Measurements from ENCODE around the gene HOXB3. TPM values are rescaled to one million over a fixed set of nuclear protein-coding genes. Genes with fewer than 3 reads are reported as not detected.

Gene HOXB3
- total and polyA plus RNA-seq, 10 donors, result 3.6 to 23.1 (median 8.8) TPM

GRCh38 chr17:48523010-48523409 is 67.0 kb downstream of the HOXB3 start:
- peaks cover 0 to 56% (median 25%) of the 10 kb centered on the region in 7 donors for H3K27me3 ChIP-seq (replicated peaks in 1 of 7)
- intact Hi-C loops (cut with DNase I; ENCODE audit: low total_unique reads), result no loop called here

DNA sequence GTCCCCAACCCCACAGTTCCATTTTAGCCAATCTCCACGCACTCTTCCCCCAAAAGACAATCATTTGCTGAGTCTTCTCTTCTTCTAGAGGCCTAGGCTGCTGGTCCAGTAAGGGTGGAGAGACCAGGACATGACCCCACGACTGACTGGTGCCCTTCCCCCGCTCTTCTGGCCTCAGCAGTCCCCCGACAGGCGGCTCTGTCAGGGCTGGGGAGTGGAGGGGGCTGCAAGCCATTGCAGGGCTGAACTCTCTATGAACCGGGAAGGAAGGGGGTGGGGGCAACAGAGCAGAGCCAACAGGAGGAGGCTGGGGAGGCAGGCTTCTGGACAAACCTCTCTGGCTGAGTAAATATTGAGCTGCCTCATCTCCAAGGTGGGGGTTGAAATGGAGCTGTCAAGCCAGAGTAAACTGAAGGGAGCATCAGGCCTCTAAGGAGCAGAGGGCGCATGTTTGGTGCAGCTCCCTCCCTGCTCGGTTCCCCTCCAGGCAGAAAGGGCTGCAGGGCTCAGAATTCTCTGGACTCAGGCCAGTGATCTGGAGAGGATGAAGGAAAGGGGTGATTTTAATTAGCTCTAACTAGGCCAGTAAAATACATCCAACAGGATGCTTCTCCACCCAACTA is 67.9 kb downstream of the HOXB3 start:
- WGBS, 5 donors, result 52 to 67% (median 59%) methylated on average over 7 to 8 of the region's 8 CpGs
- Histone ChIP-seq H3K4me3 (no peak overlapping the region), H3K9me3 (no peaks in the 10 kb centered on the region), H3K36me3 (no peaks in the 10 kb centered on the region), H3K27me3 (replicated peaks in 1 of 7) (peaks cover 0 to 51% (median 19%) of the 10 kb centered on the region in 7 donors), H3K27ac (peak overlapping the region in 1 of 8 donors; percentile 15), H3K4me1 (peaks cover 0 to 11% (median 5%) of the 10 kb centered on the region in 6 donors)
- no peak for DNase-seq
- intact Hi-C loops (cut with DNase I; ENCODE audit: low total_unique reads), result no loop called here
- peak in 1 of 3 donors; percentile 41 for TF ChIP-seq POLR2AphosphoS5 (IDR thresholded peaks at IDR 0.05)
- TF ChIP-seq POLR2A (IDR thresholded peaks at IDR 0.05), result no peak

More at GRCh38 chr17:48523010-48523409, 67.0 kb downstream of the HOXB3 start:
- Histone ChIP-seq H3K27ac (no peak overlapping the region), H3K9me3 (no peaks in the 10 kb centered on the region), H3K4me3 (no peak overlapping the region), H3K36me3 (no peaks in the 10 kb centered on the region), H3K4me1 (peaks cover 0 to 15% (median 8%) of the 10 kb centered on the region in 6 donors)
- 68 to 88% (median 76%) methylated on average over 6 of the region's 6 CpGs for WGBS, 5 donors
- TF ChIP-seq, protein P1, sequence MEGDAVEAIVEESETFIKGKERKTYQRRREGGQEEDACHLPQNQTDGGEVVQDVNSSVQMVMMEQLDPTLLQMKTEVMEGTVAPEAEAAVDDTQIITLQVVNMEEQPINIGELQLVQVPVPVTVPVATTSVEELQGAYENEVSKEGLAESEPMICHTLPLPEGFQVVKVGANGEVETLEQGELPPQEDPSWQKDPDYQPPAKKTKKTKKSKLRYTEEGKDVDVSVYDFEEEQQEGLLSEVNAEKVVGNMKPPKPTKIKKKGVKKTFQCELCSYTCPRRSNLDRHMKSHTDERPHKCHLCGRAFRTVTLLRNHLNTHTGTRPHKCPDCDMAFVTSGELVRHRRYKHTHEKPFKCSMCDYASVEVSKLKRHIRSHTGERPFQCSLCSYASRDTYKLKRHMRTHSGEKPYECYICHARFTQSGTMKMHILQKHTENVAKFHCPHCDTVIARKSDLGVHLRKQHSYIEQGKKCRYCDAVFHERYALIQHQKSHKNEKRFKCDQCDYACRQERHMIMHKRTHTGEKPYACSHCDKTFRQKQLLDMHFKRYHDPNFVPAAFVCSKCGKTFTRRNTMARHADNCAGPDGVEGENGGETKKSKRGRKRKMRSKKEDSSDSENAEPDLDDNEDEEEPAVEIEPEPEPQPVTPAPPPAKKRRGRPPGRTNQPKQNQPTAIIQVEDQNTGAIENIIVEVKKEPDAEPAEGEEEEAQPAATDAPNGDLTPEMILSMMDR (IDR thresholded peaks at IDR 0.05 in 8 of 11, conservative IDR thresholded peaks at IDR 0.05 in 3 of 11), result no peak
- no peak for TF ChIP-seq POLR2AphosphoS5 (IDR thresholded peaks at IDR 0.05)
- TF ChIP-seq POLR2A (IDR thresholded peaks at IDR 0.05), result no peak
- no peak for DNase-seq

GRCh38 chr17:48520631-48521079 is 69.4 kb downstream of the HOXB3 start:
- no peaks in the 10 kb centered on the region for H3K4me1 ChIP-seq
- H3K9me3 ChIP-seq, result no peaks in the 10 kb centered on the region
- no peak overlapping the region for H3K27ac ChIP-seq
- DNase-seq, result no peak
- intact Hi-C loops (cut with DNase I; ENCODE audit: low total_unique reads), result no loop called here
- TF ChIP-seq POLR2A (IDR thresholded peaks at IDR 0.05) (no peak), POLR2AphosphoS5 (IDR thresholded peaks at IDR 0.05) (no peak)
- TF ChIP-seq, protein P1 (IDR thresholded peaks at IDR 0.05 in 8 of 11, conservative IDR thresholded peaks at IDR 0.05 in 3 of 11), result no peak
- no peaks in the 10 kb centered on the region for H3K36me3 ChIP-seq
- no peak overlapping the region for H3K4me3 ChIP-seq
- WGBS, 5 donors, result 76 to 89% (median 82%) methylated on average over 1 of the region's 1 CpG
- peaks cover 0 to 49% (median 4%) of the 10 kb centered on the region in 7 donors for H3K27me3 ChIP-seq (replicated peaks in 1 of 7)

- DNase-seq, result no peak
- no peaks in the 10 kb centered on the region for H3K4me1 ChIP-seq
- H3K36me3 ChIP-seq, result no peaks in the 10 kb centered on the region
- peaks cover 0 to 46% (median 0%) of the 10 kb centered on the region in 7 donors for H3K27me3 ChIP-seq (replicated peaks in 1 of 7)
- no peaks in the 10 kb centered on the region for H3K9me3 ChIP-seq
- H3K27ac ChIP-seq, result no peak overlapping the region
- intact Hi-C loops (cut with DNase I; ENCODE audit: low total_unique reads), result no loop called here
- no peak overlapping the region for H3K4me3 ChIP-seq
- WGBS, 5 donors, result 76 to 87% (median 78%) methylated on average over 5 of the region's 5 CpGs
- TF ChIP-seq, protein P1 (IDR thresholded peaks at IDR 0.05 in 8 of 11, conservative IDR thresholded peaks at IDR 0.05 in 3 of 11), result no peak
- TF ChIP-seq POLR2A (IDR thresholded peaks at IDR 0.05), result no peak
- TF ChIP-seq POLR2AphosphoS5 (IDR thresholded peaks at IDR 0.05), result no peak
Measured at GRCh38 chr17:48519427-48519826, 70.6 kb downstream of the HOXB3 start.

All from spleen (tissue), 11 donors.